ENCODE measurements around the gene MANEAL.

DNA sequence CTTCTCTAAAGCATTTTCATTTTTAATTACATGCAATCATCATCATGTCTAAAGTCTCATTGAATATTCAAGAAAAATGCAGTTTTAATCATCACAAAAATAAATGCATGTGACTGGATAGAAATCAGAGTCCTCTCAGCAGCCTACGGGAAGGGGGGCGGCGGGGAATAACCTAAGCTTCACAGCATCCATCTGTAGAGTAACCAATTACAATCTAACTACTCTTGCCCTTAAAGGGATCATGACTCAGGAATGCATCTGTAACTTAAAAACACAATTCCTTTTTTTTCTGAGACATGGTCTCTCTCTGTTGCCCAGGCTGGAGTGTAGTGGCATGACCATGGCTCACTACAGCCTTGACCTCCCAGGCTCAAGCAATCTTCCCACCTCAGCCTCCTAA lies 43.1 kb downstream of the MANEAL start:
- TF ChIP-seq, protein P1, sequence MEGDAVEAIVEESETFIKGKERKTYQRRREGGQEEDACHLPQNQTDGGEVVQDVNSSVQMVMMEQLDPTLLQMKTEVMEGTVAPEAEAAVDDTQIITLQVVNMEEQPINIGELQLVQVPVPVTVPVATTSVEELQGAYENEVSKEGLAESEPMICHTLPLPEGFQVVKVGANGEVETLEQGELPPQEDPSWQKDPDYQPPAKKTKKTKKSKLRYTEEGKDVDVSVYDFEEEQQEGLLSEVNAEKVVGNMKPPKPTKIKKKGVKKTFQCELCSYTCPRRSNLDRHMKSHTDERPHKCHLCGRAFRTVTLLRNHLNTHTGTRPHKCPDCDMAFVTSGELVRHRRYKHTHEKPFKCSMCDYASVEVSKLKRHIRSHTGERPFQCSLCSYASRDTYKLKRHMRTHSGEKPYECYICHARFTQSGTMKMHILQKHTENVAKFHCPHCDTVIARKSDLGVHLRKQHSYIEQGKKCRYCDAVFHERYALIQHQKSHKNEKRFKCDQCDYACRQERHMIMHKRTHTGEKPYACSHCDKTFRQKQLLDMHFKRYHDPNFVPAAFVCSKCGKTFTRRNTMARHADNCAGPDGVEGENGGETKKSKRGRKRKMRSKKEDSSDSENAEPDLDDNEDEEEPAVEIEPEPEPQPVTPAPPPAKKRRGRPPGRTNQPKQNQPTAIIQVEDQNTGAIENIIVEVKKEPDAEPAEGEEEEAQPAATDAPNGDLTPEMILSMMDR (IDR thresholded peaks at IDR 0.05; ENCODE audit: low read length), result no peak
- TF ChIP-seq EZH2 (IDR thresholded peaks at IDR 0.05; ENCODE audit: borderline replicate concordance, low read length), result no peak
